CD14-positive monocyte (primary cell): ENCODE results near the gene CUEDC1. TPM values are rescaled to one million over a fixed set of nuclear protein-coding genes. Genes with fewer than 3 reads are reported as not detected.

Source experiments
- DNase-seq, 3 donors: peaks; one replicate each; pipeline ENCODE4 v3.0.0-alpha.2; 2011 to 2022
- H2AFZ ChIP-seq: 2 replicates; pipeline ENCODE4 v1.6.0; 2012; ENCODE audit warnings: mild to moderate bottlenecking, low read depth, low read length, inconsistent platforms; ENCODE audit not compliant: insufficient read depth, poor library complexity, severe bottlenecking
- H3K27ac ChIP-seq, 2 donors: 1 replicate in 1 of 2; 2 replicates in 1 of 2; pipeline ENCODE4 v1.5.1; 2012 to 2013; ENCODE audit warnings: low read length in 2 of 2, control low read depth in 1 of 2, inconsistent platforms in 1 of 2, low read depth in 1 of 2, mild to moderate bottlenecking in 1 of 2
- H3K27me3 ChIP-seq, 2 donors: one replicate each; pipeline versions ENCODE4 v1.6.0 to v1.6.1; 2011 to 2013; ENCODE audit warnings: low read length in 2 of 2; ENCODE audit not compliant: control insufficient read depth in 2 of 2, insufficient read depth in 2 of 2
- H3K36me3 ChIP-seq, 2 donors: replicated peaks in 1 of 2; 1 replicate in 1 of 2; 2 replicates in 1 of 2; pipeline versions ENCODE4 v1.5.1 to v1.6.1; 2012 to 2013; ENCODE audit warnings: low read length in 2 of 2, control low read depth in 1 of 2, inconsistent platforms in 1 of 2, mild to moderate bottlenecking in 1 of 2; ENCODE audit not compliant: insufficient read depth in 2 of 2, control insufficient read depth in 1 of 2
- H3K4me1 ChIP-seq, 2 donors: 1 replicate in 1 of 2; 2 replicates in 1 of 2; pipeline versions ENCODE4 v1.5.1 to v1.6.1; 2012 to 2013; ENCODE audit warnings: low read length in 2 of 2, control low read depth in 1 of 2, inconsistent platforms in 1 of 2, mild to moderate bottlenecking in 1 of 2, moderate library complexity in 1 of 2; ENCODE audit not compliant: insufficient read depth in 2 of 2, control insufficient read depth in 1 of 2
- H3K4me2 ChIP-seq: replicated peaks from 2 replicates; pipeline ENCODE3; 2012; ENCODE audit warnings: low read length, moderate library complexity, mild to moderate bottlenecking; ENCODE audit not compliant: poor library complexity, severe bottlenecking; ENCODE audit errors: extremely low read depth
- H3K4me3 ChIP-seq, 3 experiments: fragments of 200-600 bp in 1 of 3; sonication (generic) in 1 of 3; replicated peaks in 1 of 3; 1 replicate in 2 of 3; 2 replicates in 1 of 3; pipeline ENCODE4 v1.5.1; 2011 to 2013; ENCODE audit warnings: low read length in 3 of 3, mild to moderate bottlenecking in 3 of 3, control low read depth in 2 of 3, low read depth in 2 of 3, inconsistent platforms in 1 of 3, moderate library complexity in 1 of 3
- H3K79me2 ChIP-seq: 2 replicates; pipeline ENCODE4 v1.6.0; 2012; ENCODE audit warnings: mild to moderate bottlenecking, control low read depth, inconsistent platforms, low read length, moderate library complexity; ENCODE audit not compliant: insufficient read depth
- H3K9ac ChIP-seq: 2 replicates; pipeline ENCODE4 v1.6.0; 2017; ENCODE audit warnings: low read length, mild to moderate bottlenecking; ENCODE audit not compliant: insufficient read depth, poor library complexity, severe bottlenecking
- H3K9me3 ChIP-seq, 2 donors: replicated peaks in 1 of 2; 1 replicate in 1 of 2; 2 replicates in 1 of 2; pipeline versions ENCODE4 v1.5.1 to v1.6.1; 2012 to 2013; ENCODE audit warnings: low read length in 2 of 2, control low read depth in 1 of 2; ENCODE audit not compliant: control insufficient read depth in 1 of 2, insufficient read depth in 1 of 2
- H4K20me1 ChIP-seq: 2 replicates; pipeline ENCODE4 v1.6.0; 2012; ENCODE audit warnings: mild to moderate bottlenecking, low read length, control low read depth, moderate library complexity; ENCODE audit not compliant: insufficient read depth
- H3K27ac Mint-ChIP-seq, 7 donors: one replicate each; pipeline ENCODE4 v1.8.0; 2020; ENCODE audit warnings: mild to moderate bottlenecking in 7 of 7, mixed read lengths in 7 of 7, moderate library complexity in 6 of 7, inconsistent platforms in 2 of 7
- H3K27me3 Mint-ChIP-seq, 3 donors: one replicate each; pipeline ENCODE4 v1.8.0; 2021 to 2022; ENCODE audit warnings: low read depth in 3 of 3, mild to moderate bottlenecking in 3 of 3, mixed read lengths in 3 of 3, moderate library complexity in 3 of 3, inconsistent platforms in 1 of 3
- H3K36me3 Mint-ChIP-seq, 2 donors: one replicate each; pipeline ENCODE4 v1.8.0; 2020; ENCODE audit warnings: mixed read lengths in 2 of 2, inconsistent platforms in 1 of 2, mild to moderate bottlenecking in 1 of 2
- H3K4me1 Mint-ChIP-seq: one replicate; pipeline ENCODE4 v1.8.0; 2020; ENCODE audit warnings: mild to moderate bottlenecking, mixed read lengths
- H3K4me3 Mint-ChIP-seq, 2 donors: one replicate each; pipeline ENCODE4 v1.8.0; 2020; ENCODE audit warnings: mild to moderate bottlenecking in 2 of 2, mixed read lengths in 2 of 2, moderate library complexity in 1 of 2
- H3K9me3 Mint-ChIP-seq, 7 donors: one replicate each; pipeline ENCODE4 v1.8.0; 2020 to 2022; ENCODE audit warnings: mixed read lengths in 7 of 7, mild to moderate bottlenecking in 6 of 7, moderate library complexity in 6 of 7, inconsistent platforms in 2 of 7
- WGBS: methylation state at CpG from one replicate; pipeline ENCODE4 v1.1.5; 2013; ENCODE audit warnings: missing lambda C conversion rate; ENCODE audit not compliant: insufficient coverage; 5-methylcytosine and 5-hydroxymethylcytosine counted together
- intact Hi-C, 2 donors: fragments of 100-400 bp; cut with micrococcal nuclease; formaldehyde crosslinking; loops; one replicate each; pipeline versions ENCODE4 v1.15.0 to v1.15.1; 2023
- polyA plus RNA-seq, 3 donors: library from polyadenylated mRNA; depleted of rRNA in 1 of 3; unstranded in 2 of 3; stranded (reverse) in 1 of 3; fragments of 300-500 nt in 2 of 3; fragments of >200 nt in 1 of 3; fragmentation: Illumina TruSeq in 2 of 3; gene quantifications; 1 replicate in 2 of 3; 2 replicates in 1 of 3; pipeline ENCODE4 v1.2.3, GENCODE V29; 2012 to 2021
- TF ChIP-seq, protein P1 (sequence below): fragments of 200-600 bp; IDR thresholded peaks from one replicate; pipeline ENCODE4 v1.8.0; 2022; ENCODE audit warnings: antibody characterized with exemption, mild to moderate bottlenecking

Gene CUEDC1
- polyA plus RNA-seq, 3 donors = 4.2 to 31.0 (median 4.3) TPM

DNA sequence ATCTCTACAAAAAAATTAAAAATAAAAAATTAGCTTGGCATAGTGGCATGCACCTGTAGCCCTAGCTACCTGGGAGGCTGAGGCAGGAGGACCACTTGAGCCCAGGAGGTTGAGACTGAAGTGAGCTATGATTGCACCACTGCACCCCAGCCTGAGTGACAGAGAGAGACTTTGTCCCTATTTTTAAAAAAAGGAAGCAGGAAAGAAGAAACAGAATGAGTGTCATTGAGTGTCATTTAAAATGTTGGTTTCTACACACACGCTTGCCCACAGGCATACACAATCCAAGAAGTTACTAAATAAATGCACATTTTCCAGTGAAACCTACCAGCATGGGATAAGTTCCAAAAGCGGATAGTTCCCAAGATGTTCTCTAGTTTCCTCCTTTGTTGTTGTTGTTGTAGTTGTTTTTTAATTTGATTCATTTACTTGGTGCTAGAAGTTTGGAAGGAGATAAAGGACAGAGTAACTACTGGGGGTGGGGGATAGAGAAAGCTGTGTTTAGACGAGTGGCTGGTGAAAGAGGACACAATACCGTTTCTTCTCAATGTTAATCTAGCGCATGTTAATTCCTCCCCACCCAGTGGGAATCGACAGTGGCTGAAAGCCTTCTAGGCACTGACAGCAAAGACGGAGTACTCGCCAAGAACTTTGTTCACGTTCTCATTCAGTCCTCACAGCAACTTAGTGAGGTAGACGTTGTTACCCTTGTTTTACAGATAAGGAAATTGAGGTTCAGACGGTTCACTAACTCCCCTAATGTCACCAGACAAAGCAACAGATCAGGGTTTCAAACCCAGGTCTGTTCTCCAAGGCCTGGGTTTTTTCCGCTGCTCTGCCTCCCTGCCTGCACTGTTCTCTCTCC lies 122.7 kb downstream of the CUEDC1 start:
- Mint-ChIP-seq H3K36me3 (peaks cover 6% of the 10 kb centered on the region in 2 donors), H3K4me3 (no peak overlapping the region), H3K9me3 (no peaks in the 10 kb centered on the region), H3K27ac (no peak overlapping the region), H3K4me1 (peaks cover 3% of the 10 kb centered on the region), H3K27me3 (peaks cover 0 to 10% (median 2%) of the 10 kb centered on the region in 3 donors)
- Histone ChIP-seq H2AFZ (peak overlapping the region; percentile 84), H4K20me1 (no peaks in the 10 kb centered on the region), H3K4me2 (peak overlapping the region; percentile 78), H3K4me1 (peaks cover 14 to 20% of the 10 kb centered on the region in 2 donors), H3K4me3 (peak overlapping the region; percentile 29 to 78 (median 69)), H3K27me3 (no peaks in the 10 kb centered on the region), H3K27ac (peak overlapping the region; percentile 33 to 72), H3K36me3 (peaks cover 0 to 8% of the 10 kb centered on the region in 2 donors), H3K79me2 (no peaks in the 10 kb centered on the region), H3K9ac (peak overlapping the region; percentile 48), H3K9me3 (peaks cover 0 to 4% of the 10 kb centered on the region in 2 donors)
- DNase-seq = peak; percentile 38 to 59 (median 46)
- no CpG with 5 or more reads among the region's 12 CpGs for WGBS
- TF ChIP-seq, protein P1, sequence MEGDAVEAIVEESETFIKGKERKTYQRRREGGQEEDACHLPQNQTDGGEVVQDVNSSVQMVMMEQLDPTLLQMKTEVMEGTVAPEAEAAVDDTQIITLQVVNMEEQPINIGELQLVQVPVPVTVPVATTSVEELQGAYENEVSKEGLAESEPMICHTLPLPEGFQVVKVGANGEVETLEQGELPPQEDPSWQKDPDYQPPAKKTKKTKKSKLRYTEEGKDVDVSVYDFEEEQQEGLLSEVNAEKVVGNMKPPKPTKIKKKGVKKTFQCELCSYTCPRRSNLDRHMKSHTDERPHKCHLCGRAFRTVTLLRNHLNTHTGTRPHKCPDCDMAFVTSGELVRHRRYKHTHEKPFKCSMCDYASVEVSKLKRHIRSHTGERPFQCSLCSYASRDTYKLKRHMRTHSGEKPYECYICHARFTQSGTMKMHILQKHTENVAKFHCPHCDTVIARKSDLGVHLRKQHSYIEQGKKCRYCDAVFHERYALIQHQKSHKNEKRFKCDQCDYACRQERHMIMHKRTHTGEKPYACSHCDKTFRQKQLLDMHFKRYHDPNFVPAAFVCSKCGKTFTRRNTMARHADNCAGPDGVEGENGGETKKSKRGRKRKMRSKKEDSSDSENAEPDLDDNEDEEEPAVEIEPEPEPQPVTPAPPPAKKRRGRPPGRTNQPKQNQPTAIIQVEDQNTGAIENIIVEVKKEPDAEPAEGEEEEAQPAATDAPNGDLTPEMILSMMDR = no peak
- intact Hi-C loops = loop anchor here in 1 of 2 donors (10.0 kb wide), 1 partner anchor 282 kb away; no protein-coding TSS in a partner anchor

DNA sequence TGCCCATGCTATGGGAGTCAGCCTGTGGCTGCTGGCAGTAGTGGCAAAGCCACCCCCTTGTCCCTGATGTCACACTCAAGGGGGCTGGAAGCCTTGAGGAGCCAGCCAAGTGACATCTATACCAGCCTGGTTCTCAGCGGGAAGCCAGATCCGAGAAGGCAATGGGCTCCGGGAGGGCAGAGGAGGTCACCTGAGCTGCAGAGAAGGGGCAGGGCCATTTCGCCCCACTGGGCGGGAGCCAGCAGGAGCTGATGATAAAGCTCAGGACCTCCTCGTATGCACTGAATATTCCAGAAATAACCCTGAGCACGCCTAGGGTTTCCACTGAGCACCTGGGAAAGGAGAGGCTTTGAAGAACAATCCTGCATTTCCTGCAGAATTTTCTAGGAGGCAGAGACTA lies 124.3 kb downstream of the CUEDC1 start:
- Histone ChIP-seq H3K79me2 (no peaks in the 10 kb centered on the region), H2AFZ (no peak overlapping the region), H3K9me3 (peaks cover 0 to 4% of the 10 kb centered on the region in 2 donors), H3K36me3 (no peaks in the 10 kb centered on the region), H3K27me3 (no peaks in the 10 kb centered on the region), H3K4me3 (no peak overlapping the region), H3K27ac (no peak overlapping the region), H4K20me1 (no peaks in the 10 kb centered on the region), H3K4me2 (no peak overlapping the region), H3K4me1 (peaks cover 14 to 20% of the 10 kb centered on the region in 2 donors), H3K9ac (no peak overlapping the region)
- no peak for DNase-seq
- Mint-ChIP-seq H3K9me3 (no peaks in the 10 kb centered on the region), H3K4me1 (peaks cover 3% of the 10 kb centered on the region), H3K27me3 (peaks cover 0 to 5% (median 2%) of the 10 kb centered on the region in 3 donors), H3K4me3 (no peak overlapping the region), H3K27ac (peak overlapping the region in 1 of 7 donors; percentile 20), H3K36me3 (no peaks in the 10 kb centered on the region)
- WGBS = 97% methylated on average over 7 of the region's 7 CpGs
- TF ChIP-seq, protein P1 = no peak
- intact Hi-C loops = loop anchor here in 1 of 2 donors (10.0 kb wide), 1 partner anchor 284 kb away; no protein-coding TSS in a partner anchor
